Measurements from ENCODE around the gene PM20D1.

GRCh38 chr1:205822397-205822796 is 27.5 kb downstream of the PM20D1 start:
- TF ChIP-seq YY1 (IDR thresholded peaks at IDR 0.05; ENCODE audit: insufficient read depth, insufficient read length) (no peak), ZNF274 (IDR thresholded peaks at IDR 0.05; ENCODE audit: low read depth, low read length) (no peak), SUZ12 (IDR thresholded peaks at IDR 0.05; ENCODE audit: extremely low read depth, insufficient read depth, insufficient read length) (no peak)

Data from NT2/D1 (cell line).